Stimulated activated CD4-positive, alpha-beta T cell treated with anti-CD3 and anti-CD28 coated beads, Interleukin-12 subunit alpha, Interleukin-12 subunit beta, amount 100 ng/mL, for 24 hours (primary cell): ENCODE results near the gene KANK3.
"Not testable (repeated sequence)": the region's sequence is repeated elsewhere in the genome, so short reads cannot be mapped to it uniquely, and the experiment has no call there.

Experiments used
- DNase-seq, 2 experiments: peaks; one replicate each; pipeline ENCODE4 v3.0.0-alpha.2; 2020; ENCODE audit warnings: low read depth in 2 of 2

KANK3 gene

DNA sequence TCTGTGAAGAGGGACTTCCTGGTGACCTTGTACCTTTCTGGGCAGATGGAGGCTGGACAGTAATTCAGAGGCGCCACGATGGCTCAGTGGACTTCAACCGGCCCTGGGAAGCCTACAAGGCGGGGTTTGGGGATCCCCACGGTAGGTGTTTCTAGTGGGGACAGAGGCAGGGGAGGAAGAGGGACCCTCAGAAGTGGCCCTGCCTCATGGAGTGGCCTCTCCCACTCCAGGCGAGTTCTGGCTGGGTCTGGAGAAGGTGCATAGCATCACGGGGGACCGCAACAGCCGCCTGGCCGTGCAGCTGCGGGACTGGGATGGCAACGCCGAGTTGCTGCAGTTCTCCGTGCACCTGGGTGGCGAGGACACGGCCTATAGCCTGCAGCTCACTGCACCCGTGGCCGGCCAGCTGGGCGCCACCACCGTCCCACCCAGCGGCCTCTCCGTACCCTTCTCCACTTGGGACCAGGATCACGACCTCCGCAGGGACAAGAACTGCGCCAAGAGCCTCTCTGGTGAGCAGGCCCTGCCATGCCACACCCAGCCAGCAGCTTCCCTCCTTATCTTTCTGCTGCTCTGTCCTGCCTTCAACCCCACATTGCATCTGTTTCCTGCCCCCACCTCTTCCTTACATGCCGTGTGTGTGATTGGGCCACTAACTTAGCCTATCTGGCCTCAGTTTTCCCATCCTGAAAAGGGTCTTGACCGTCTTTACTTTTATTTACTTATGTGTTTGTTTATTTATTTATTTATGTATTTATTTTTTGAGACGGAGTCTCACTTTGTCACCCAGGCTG is 28.1 kb upstream of the KANK3 start:
- no peak for DNase-seq

- no peak for DNase-seq
Observed at GRCh38 chr19:8370176-8371010, 27.3 kb upstream of the KANK3 start.

GRCh38 chr19:8367327-8368001 is 24.4 kb upstream of the KANK3 start:
- DNase-seq = no peak

DNA sequence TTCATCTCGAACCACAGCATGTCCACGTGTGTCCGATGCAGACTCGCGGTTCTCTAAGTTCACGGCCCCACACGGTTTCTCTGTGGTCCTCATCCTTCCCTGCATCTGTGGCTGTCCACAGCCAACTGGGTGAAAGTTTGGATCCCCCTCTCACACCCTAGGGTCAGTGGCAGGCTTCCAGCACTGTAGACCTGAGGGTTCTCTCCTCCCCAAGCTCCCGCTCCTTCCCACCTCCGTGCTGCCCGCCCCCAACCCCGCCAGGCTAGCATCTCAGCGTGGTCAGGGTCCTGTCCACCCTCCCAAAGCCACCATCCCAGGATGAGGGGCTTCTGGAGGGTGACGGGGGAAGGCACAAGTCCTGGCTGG is 23.9 kb upstream of the KANK3 start:
- DNase-seq = no peak

DNA sequence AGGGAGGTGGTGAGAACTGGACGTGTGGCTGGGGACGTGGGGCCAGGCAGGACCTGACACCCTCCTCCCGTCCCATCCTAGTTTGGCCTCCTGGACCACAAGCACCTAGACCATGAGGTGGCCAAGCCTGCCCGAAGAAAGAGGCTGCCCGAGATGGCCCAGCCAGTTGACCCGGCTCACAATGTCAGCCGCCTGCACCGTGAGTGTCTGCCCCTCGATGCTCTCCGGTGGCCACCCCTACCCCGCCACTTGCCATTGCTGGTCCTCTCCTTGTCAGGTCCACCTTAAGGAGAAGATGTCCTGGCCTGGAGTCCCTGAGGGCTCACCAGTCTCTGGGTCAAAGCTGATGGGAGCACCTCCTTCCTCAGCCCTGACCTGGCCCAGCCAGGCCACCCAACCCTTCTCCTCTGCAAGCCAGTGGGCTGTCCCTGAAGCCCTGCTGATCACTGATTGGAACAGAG is 23.1 kb upstream of the KANK3 start:
- no peak for DNase-seq

DNA sequence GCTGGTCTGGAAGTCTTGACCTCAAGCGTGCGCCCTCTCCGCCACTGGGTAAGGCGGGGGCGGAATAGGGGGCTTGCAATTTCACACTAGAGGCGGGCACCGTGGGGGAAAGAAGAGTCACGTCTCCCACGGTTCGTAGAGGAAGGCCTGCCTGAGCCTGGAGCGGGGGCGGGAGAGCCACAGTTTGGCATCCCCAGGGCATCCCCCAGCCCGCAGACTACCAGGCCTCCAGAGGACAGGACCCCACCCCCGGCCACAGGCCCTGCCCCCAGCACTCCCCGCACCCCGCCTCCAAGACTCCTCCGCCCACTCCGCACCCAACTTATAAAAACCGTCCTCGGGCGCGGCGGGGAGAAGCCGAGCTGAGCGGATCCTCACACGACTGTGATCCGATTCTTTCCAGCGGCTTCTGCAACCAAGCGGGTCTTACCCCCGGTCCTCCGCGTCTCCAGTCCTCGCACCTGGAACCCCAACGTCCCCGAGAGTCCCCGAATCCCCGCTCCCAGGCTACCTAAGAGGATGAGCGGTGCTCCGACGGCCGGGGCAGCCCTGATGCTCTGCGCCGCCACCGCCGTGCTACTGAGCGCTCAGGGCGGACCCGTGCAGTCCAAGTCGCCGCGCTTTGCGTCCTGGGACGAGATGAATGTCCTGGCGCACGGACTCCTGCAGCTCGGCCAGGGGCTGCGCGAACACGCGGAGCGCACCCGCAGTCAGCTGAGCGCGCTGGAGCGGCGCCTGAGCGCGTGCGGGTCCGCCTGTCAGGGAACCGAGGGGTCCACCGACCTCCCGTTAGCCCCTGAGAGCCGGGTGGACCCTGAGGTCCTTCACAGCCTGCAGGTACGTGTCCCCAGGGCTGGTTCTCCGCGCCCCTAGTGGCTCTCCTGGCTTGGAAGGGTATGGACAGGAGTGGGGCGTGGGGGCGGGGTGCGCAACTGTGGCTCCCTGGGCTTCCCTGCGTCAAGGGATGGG is 21.0 kb upstream of the KANK3 start, which contains the start of gene ANGPTL4:
TSS of gene ANGPTL4 (plus strand) at position 353 of the 969 bp plus-strand sequence. CDS start at position 520, 167 bp downstream.
- peak in 1 of 2 experiments; percentile 62 for DNase-seq

DNA sequence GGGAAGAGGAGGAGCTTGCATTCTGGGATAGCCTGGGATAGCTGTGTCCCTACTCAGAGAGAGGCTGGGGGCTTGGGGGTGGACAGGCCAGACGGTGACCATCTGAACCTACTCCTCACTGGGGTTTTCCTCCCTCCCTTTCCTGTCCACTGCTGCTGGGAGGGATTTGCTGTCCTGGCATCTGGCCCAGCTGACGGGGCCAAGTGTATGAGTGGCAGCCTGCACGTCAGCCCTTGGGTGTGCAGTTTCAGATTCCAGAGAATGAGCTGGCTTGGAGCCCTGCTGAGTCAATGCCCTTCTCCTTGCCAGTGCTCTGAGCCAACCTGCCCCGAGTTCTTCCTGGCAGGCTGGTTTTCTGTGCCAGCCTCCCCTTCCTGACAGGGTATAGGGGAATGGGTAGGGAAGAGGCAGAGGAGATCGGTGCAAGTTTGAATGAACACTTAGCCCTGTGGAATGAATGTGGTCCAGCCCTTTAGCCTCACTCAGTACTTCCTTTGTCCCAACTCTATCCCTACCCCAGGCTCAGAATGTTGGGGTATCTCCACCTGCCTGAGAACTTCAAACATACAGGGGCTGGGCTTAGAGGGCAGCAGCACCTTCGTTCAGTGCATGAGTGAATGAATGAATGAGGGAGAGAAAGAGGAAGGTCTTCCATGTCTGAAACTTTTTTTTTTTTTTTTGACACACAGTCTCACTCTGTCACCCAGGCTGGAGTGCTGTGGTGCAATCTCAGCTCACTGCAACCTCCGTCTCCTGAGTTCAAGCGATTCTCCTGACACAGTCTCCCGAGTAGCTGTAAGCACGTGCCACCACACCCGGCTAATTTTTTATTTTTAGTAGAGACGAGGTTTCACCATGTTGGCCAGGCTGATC is 19.1 kb upstream of the KANK3 start:
- DNase-seq = no peak

- no peak for DNase-seq
Observed at GRCh38 chr19:8360196-8360595, 17.1 kb upstream of the KANK3 start.

DNA sequence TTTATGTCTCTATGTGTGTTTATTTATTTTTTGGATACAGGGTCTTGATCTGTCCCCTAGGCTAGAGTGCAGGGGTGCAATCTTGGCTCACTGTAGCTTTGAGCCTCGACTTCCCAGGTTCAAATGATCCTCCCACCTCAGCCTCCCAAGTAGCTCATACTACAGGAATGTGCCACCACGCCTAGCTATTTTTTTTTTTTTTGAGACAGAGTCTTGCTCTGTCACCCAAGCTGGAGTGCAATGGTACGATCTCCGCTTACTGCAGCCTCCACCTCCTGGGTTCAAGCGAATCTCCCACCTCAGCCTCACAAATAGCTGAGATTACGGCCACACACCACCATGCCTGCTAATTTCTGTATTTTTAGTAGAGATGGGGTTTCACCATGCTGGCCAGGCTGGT is 15.9 kb upstream of the KANK3 start:
- no peak for DNase-seq

DNA sequence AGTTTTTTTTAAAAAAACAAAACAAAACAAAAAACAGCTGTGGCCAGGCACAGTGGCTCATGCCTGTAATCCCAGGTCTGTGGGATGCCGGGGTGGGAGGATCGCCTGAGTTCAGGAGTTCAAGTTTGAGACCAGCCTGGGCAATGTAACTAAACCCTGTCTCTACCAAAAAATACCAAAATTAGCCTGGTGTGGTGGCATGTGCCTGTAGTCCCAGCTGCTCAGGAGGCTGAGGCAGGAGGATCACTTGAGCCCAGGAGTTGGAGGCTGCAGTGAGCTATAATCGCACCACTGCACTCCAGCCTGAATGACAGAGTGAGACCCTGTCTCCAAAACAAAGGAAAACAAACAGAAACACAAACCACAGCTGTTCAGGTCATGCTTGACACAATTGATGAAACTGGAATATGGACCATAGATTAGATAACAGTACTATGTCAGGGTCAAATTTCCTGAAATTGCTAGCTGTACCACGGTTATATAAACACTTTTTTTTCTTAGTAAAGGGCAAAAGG is 14.0 kb upstream of the KANK3 start:
- DNase-seq = no peak

DNA sequence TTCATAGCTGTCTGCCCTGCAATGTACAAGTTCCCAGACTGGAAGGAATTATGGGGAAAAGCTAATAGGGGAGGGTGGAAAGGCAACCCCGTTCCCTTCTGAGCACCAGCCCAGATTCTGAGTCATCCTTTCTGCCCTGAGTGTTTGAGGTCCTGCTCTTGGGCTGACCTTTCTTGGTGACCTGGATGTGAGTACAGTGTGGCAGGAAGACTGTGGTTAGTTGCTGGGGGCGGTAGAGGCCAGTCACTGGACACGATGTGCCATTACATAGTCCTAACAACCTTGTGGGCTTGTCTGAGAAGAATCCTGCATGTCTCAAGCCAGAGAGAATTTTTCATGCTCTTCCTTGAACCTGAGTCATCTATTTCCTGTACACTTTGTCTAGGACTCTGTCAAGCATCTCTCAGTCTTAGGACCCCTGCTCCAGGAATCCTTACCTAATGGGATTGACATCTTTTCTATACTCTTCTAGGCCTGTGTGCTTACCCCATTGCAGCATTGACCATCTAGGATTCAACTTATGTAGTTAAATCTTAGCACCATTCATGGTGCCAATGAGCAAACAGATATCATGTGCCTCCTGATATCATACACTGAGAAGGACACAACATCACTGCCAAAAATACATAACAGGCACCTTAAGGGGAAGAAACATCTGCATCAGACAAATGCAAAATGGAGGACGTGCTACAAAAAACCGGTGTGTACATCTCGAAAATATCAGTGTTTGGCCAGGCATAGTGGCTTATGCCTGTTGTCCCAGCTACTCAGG is 12.8 kb upstream of the KANK3 start:
- DNase-seq = no peak

GRCh38 chr19:8352845-8353244 is 9.8 kb upstream of the KANK3 start:
- not testable (repeated sequence) for DNase-seq

GRCh38 chr19:8352134-8352827 is 9.2 kb upstream of the KANK3 start:
- DNase-seq = no peak

DNA sequence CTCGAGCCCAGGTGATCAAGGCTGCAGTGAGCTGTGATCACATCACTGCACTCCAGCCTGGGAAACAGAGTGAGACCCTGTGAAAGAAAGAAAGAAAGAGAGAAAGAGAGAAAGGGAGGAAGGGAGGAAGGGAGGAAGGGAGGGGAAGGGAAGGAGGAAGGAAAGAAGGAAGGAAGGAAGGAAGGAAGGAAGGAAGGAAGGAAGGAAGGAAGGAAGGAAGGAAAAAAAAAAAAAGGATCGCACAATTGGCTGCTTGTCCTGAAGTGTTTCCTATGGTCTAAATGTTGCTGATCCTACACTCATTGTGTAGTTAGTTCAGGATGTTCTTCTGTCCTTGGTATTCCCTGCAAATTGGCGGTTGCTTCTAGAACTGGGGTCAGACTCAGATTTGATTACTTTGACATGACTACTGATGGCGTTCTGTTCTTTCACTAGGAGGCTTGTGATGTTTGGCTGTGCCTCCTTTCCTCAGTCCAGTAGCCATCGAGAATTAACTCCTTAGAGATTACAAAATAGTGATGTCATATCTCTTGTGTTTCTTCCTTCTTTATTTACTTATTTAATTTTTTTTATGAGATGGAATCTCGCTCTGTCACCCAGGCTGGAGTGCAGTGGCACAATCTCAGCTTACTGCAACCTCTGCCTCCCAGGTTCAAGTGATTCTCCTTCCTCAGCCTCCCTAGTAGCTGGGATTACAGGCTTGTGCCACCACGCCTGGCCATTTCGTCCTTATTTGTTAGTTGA is 6.7 kb upstream of the KANK3 start:
- not testable (repeated sequence) for DNase-seq

DNA sequence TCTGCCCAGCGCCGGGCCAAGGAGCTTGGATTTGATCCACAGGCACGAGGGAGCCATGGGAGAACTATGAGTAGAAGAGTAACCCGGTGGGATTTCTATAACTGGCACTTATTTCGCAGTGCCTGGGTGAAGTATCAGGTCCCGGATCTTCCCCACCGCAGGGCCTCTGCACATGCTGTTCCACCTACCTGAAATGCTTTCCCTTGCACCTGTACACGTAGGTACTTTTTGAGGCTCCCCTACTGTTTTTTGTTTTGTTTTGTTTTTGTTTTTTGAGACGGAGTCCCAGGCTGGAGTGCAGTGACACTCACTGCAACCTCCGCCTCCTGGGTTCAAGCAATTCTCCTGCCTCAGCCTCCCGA is 402 bp upstream of the KANK3 start:
- no peak for DNase-seq

DNA sequence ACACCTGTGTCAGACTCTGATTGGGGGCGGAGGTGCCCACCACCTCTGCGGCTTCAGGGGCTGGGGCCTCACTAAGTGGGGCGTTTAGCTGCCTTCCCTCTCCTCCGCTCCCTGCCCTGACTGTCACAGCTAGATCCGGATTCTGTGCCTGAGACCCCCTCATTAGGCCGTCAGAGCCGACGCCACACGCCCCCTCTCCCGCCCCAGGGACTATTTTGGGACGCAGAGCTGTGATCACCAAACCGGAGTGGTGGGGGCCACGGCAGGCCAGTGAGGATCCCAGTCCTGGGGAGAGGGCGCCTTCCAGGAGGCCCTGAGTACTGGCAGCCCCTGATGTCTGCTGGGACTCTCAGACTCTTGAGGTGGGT is 762 bp downstream of the KANK3 start:
- no peak for DNase-seq

- DNase-seq = not testable (repeated sequence)
Observed at GRCh38 chr19:8341504-8341903, 1.6 kb downstream of the KANK3 start.
